IMR-90 (cell line): ENCODE results near the gene NPM1. TPM values are rescaled to one million over a fixed set of nuclear protein-coding genes. Genes with fewer than 3 reads are reported as not detected.

Experiments
- ATAC-seq: fragments of 200-7000 bp; cut with Tn5 transposase; 2 replicates; pipeline ENCODE4 v1.9.1; 2020; ENCODE audit warnings: low read depth, mild to moderate bottlenecking, moderate library complexity
- BruUV-seq: library from RNA; stranded (reverse); fragments of 400-500 nt; replicated peaks from 2 replicates; lab custom pipeline; 2021; lab: Mats Ljungman, UMichigan
- CTCF ChIA-PET: fragments of 300-600 bp; formaldehyde crosslinking; extraction: SDS; loops from one replicate; lab custom pipeline; 2021; ENCODE audit warnings: antibody characterized with exemption; lab: Yijun Ruan, JAX
- POLR2A ChIA-PET: fragments of 300-600 bp; sonication (Branson Sonifier 250); formaldehyde crosslinking; loops from one replicate; lab custom pipeline; 2022; ENCODE audit warnings: antibody characterized with exemption; ENCODE audit not compliant: unreplicated experiment; lab: Charles Lee
- DNase-seq: peaks from one replicate; pipeline ENCODE4 v3.0.0; 2013
- H2AFZ ChIP-seq: replicated peaks from 2 replicates; pipeline ENCODE3; 2013; ENCODE audit warnings: low read length, mild to moderate bottlenecking; ENCODE audit not compliant: poor library complexity
- H2AK5ac ChIP-seq: 2 replicates; pipeline ENCODE4 v1.6.1; 2013; ENCODE audit warnings: low read depth, low read length, inconsistent platforms
- H2AK9ac ChIP-seq: replicated peaks from 2 replicates; pipeline ENCODE3; 2013; ENCODE audit warnings: mild to moderate bottlenecking, low read depth, low read length, moderate library complexity; ENCODE audit not compliant: poor library complexity
- H2BK120ac ChIP-seq: 2 replicates; pipeline ENCODE4 v1.6.1; 2013; ENCODE audit warnings: low read depth, low read length, inconsistent platforms
- H2BK15ac ChIP-seq: 3 replicates; pipeline ENCODE4 v1.6.1; 2013; ENCODE audit warnings: low read depth, low read length, inconsistent platforms
- H2BK20ac ChIP-seq: 2 replicates; pipeline ENCODE4 v1.6.1; 2013; ENCODE audit warnings: low read depth, mild to moderate bottlenecking, inconsistent platforms, low read length, moderate library complexity
- H2BK5ac ChIP-seq: 2 replicates; pipeline ENCODE4 v1.6.1; 2013; ENCODE audit warnings: mild to moderate bottlenecking, low read depth, low read length, inconsistent platforms; ENCODE audit not compliant: poor library complexity, severe bottlenecking
- H3K14ac ChIP-seq: replicated peaks from 2 replicates; pipeline ENCODE4 v1.6.1; 2013; ENCODE audit warnings: low read depth, low read length, inconsistent platforms
- H3K18ac ChIP-seq: 2 replicates; pipeline ENCODE4 v1.6.1; 2013; ENCODE audit warnings: low read depth, low read length, control low read depth
- H3K23ac ChIP-seq: 2 replicates; pipeline ENCODE4 v1.6.1; 2013; ENCODE audit warnings: low read depth, low read length, inconsistent platforms
- H3K27ac ChIP-seq: 2 replicates; pipeline ENCODE4 v1.5.1; 2013; ENCODE audit warnings: mild to moderate bottlenecking, control low read depth, low read length; ENCODE audit not compliant: insufficient read depth
- H3K27me3 ChIP-seq: 2 replicates; pipeline ENCODE4 v1.6.1; 2013; ENCODE audit warnings: low read length; ENCODE audit not compliant: control insufficient read depth, insufficient read depth
- H3K36me3 ChIP-seq: 2 replicates; pipeline ENCODE4 v1.6.1; 2013; ENCODE audit warnings: low read length, mixed read lengths; ENCODE audit not compliant: control insufficient read depth, insufficient read depth
- H3K4ac ChIP-seq: 2 replicates; pipeline ENCODE4 v1.6.1; 2013; ENCODE audit warnings: low read depth, low read length, inconsistent platforms
- H3K4me1 ChIP-seq: 2 replicates; pipeline ENCODE4 v1.6.1; 2013; ENCODE audit warnings: low read length, mixed read lengths; ENCODE audit not compliant: control insufficient read depth, insufficient read depth
- H3K4me2 ChIP-seq: 2 replicates; pipeline ENCODE4 v1.6.1; 2013; ENCODE audit warnings: low read depth, mild to moderate bottlenecking, control low read depth, low read length, moderate library complexity
- H3K4me3 ChIP-seq: 2 replicates; pipeline ENCODE4 v1.5.1; 2013; ENCODE audit warnings: low read depth, mild to moderate bottlenecking, control low read depth, low read length, moderate library complexity; ENCODE audit not compliant: insufficient read depth
- H3K56ac ChIP-seq: 2 replicates; pipeline ENCODE4 v1.6.1; 2013; ENCODE audit warnings: low read length, inconsistent platforms; ENCODE audit not compliant: insufficient read depth; ENCODE audit errors: extremely low read depth
- H3K79me1 ChIP-seq, 2 experiments: 2 replicates each; pipeline ENCODE4 v1.6.1; 2013; ENCODE audit warnings: low read length in 2 of 2, inconsistent platforms in 1 of 2, low read depth in 1 of 2
- H3K9ac ChIP-seq: 2 replicates; pipeline ENCODE4 v1.6.1; 2013; ENCODE audit warnings: low read depth, low read length, control low read depth
- H3K9me1 ChIP-seq: 2 replicates; pipeline ENCODE4 v1.6.1; 2013; ENCODE audit warnings: low read length, inconsistent platforms; ENCODE audit not compliant: insufficient read depth
- H3K9me3 ChIP-seq: 2 replicates; pipeline ENCODE4 v1.6.1; 2013; ENCODE audit warnings: low read length; ENCODE audit not compliant: control insufficient read depth, insufficient read depth
- H4K20me1 ChIP-seq: 2 replicates; pipeline ENCODE4 v1.6.1; 2013; ENCODE audit warnings: low read length, inconsistent platforms; ENCODE audit not compliant: insufficient read depth
- H4K5ac ChIP-seq: 2 replicates; pipeline ENCODE4 v1.6.1; 2013; ENCODE audit warnings: mild to moderate bottlenecking, low read depth, low read length, control low read depth
- H4K8ac ChIP-seq, 2 experiments: 2 replicates each; pipeline ENCODE4 v1.6.1; 2013; ENCODE audit warnings: low read depth in 2 of 2, low read length in 2 of 2, control low read depth in 1 of 2, inconsistent platforms in 1 of 2
- H4K91ac ChIP-seq: 2 replicates; pipeline ENCODE4 v1.6.1; 2013; ENCODE audit warnings: low read depth, low read length, inconsistent platforms; ENCODE audit not compliant: insufficient read depth
- CHD1 ChIP-seq: IDR thresholded peaks from 2 replicates; pipeline ENCODE4 v1.6.1; 2012; ENCODE audit warnings: low read depth, low read length, improper control_type of control experiment
- FOS ChIP-seq: fragments of 150-350 bp; IDR thresholded peaks from 2 replicates; pipeline ENCODE4 v1.6.1; 2016; ENCODE audit warnings: low read depth, low read length
- MAZ ChIP-seq: IDR thresholded peaks from 2 replicates; pipeline ENCODE4 v1.6.1; 2012; ENCODE audit warnings: low read depth, mild to moderate bottlenecking, low read length, improper control_type of control experiment, moderate library complexity, borderline replicate concordance
- NFE2L2 ChIP-seq: fragments of 150-350 bp; IDR thresholded peaks from 2 replicates; pipeline ENCODE4 v1.6.1; 2016; ENCODE audit warnings: low read depth, mild to moderate bottlenecking, low read length
- POLR2A ChIP-seq: IDR thresholded peaks from 2 replicates; pipeline ENCODE4 v1.6.1; 2012; ENCODE audit warnings: mild to moderate bottlenecking, low read depth, low read length
- RAD21 ChIP-seq: IDR thresholded peaks from 2 replicates; pipeline ENCODE4 v1.6.1; 2012; ENCODE audit warnings: low read length, improper control_type of control experiment
- RCOR1 ChIP-seq: IDR thresholded peaks from 2 replicates; pipeline ENCODE4 v1.6.1; 2012; ENCODE audit warnings: mild to moderate bottlenecking, low read length, improper control_type of control experiment; ENCODE audit not compliant: insufficient replicate concordance
- WGBS, 2 experiments: methylation state at CpG; one replicate each; pipeline versions ENCODE4 v1.1.5 to v1.1.7; 2013; ENCODE audit warnings: missing lambda C conversion rate in 2 of 2; ENCODE audit not compliant: insufficient read length in 1 of 2; ENCODE audit errors: extremely low coverage in 2 of 2; 5-methylcytosine and 5-hydroxymethylcytosine counted together
- dilution Hi-C: fragments of 300-500 bp; cut with HindIII; formaldehyde crosslinking; loops from one replicate; pipeline ENCODE4 v1.14.3; 2018; ENCODE audit warnings: low sequenced_read_pairs; ENCODE audit not compliant: unreplicated experiment
- in situ Hi-C: fragments of 300-500 bp; cut with MboI; formaldehyde crosslinking; loops from 3 replicates; pipeline ENCODE4 v1.14.3; 2019; ENCODE audit warnings: low sequenced_read_pairs, inconsistent platforms, mixed read lengths
- intact Hi-C: fragments of 100-400 bp; cut with micrococcal nuclease; formaldehyde crosslinking; loops from 2 replicates; pipeline ENCODE4 v1.10.0; 2022
- polyA plus RNA-seq, 3 experiments: library from polyadenylated mRNA; depleted of rRNA; stranded (reverse); fragments of >200 nt; gene quantifications; 2 replicates each; pipeline ENCODE4 v1.2.3, GENCODE V29; 2012; ENCODE audit warnings: low replicate concordance in 1 of 3
- total RNA-seq: library from RNA; depleted of rRNA; stranded (reverse); fragments of >200 nt; gene quantifications from 2 replicates; pipeline ENCODE4 v1.2.3, GENCODE V29; 2012
- TF ChIP-seq, protein P1 (sequence below): fragments of 150-350 bp; IDR thresholded peaks from 2 replicates; pipeline ENCODE4 v1.6.1; 2016; ENCODE audit warnings: low read depth, mild to moderate bottlenecking, low read length, moderate library complexity, borderline replicate concordance

The NPM1 gene
- total and polyA plus RNA-seq, 2 of the 4 experiments (the other 2 are of a cell fraction) = 856 to 929 TPM

- Histone ChIP-seq H2BK20ac (no peak overlapping the region), H4K8ac (no peak overlapping the region), H3K27me3 (no peaks in the 10 kb centered on the region), H3K4ac (no peak overlapping the region), H3K18ac (no peak overlapping the region), H3K23ac (no peak overlapping the region), H2BK5ac (no peak overlapping the region), H3K27ac (no peak overlapping the region), H4K5ac (no peak overlapping the region), H3K4me1 (no peaks in the 10 kb centered on the region), H3K56ac (no peak overlapping the region), H3K9me3 (no peaks in the 10 kb centered on the region), H2AK9ac (no peak overlapping the region), H4K20me1 (no peaks in the 10 kb centered on the region), H3K4me3 (no peak overlapping the region), H2BK120ac (no peak overlapping the region), H2AK5ac (no peak overlapping the region), H3K4me2 (no peak overlapping the region), H4K91ac (no peak overlapping the region), H2AFZ (no peak overlapping the region), H3K79me1 (no peaks in the 10 kb centered on the region), H3K14ac (no peak overlapping the region), H3K9ac (no peak overlapping the region), H3K36me3 (no peaks in the 10 kb centered on the region), H2BK15ac (no peak overlapping the region), H3K9me1 (no peaks in the 10 kb centered on the region)
- intact Hi-C loops = no loop called here
- ATAC-seq (no peak), DNase-seq (no peak)
- dilution Hi-C loops = no loop called here
- BruUV-seq = no TSS peak
- ChIA-PET POLR2A (no interaction called here), CTCF (no interaction called here)
- TF ChIP-seq RCOR1 (no peak), NFE2L2 (no peak), MAZ (no peak), RAD21 (no peak), CHD1 (no peak), POLR2A (no peak), FOS (no peak)
- TF ChIP-seq, protein P1, sequence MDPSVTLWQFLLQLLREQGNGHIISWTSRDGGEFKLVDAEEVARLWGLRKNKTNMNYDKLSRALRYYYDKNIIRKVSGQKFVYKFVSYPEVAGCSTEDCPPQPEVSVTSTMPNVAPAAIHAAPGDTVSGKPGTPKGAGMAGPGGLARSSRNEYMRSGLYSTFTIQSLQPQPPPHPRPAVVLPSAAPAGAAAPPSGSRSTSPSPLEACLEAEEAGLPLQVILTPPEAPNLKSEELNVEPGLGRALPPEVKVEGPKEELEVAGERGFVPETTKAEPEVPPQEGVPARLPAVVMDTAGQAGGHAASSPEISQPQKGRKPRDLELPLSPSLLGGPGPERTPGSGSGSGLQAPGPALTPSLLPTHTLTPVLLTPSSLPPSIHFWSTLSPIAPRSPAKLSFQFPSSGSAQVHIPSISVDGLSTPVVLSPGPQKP = no peak
- WGBS, 2 experiments = 85% methylated on average over 4 of the region's 20 CpGs; no CpG with 5 or more reads in 1 of the 2 experiments
- in situ Hi-C loops = loop anchor here (25.0 kb wide), 1 partner anchor 435 kb away; no protein-coding TSS in a partner anchor
These were observed 39.9 kb downstream of the NPM1 start for GRCh38 chr5:171427318-171428167.
